H1 (cell line): ENCODE data around the gene CERCAM. TPM values are rescaled to one million over a fixed set of nuclear protein-coding genes. Genes with fewer than 3 reads are reported as not detected.
A peak's percentile ranks its signal among the peaks of the same experiment; 100 is the strongest.

Experiments used
- CTCF ChIA-PET: fragments of 300-600 bp; sonication (Branson Sonifier 250); formaldehyde crosslinking; loops from one replicate; lab custom pipeline; 2021; ENCODE audit not compliant: partially characterized antibody; lab: Charles Lee
- POLR2A ChIA-PET: fragments of 300-600 bp; sonication (Branson Sonifier 250); formaldehyde crosslinking; loops from one replicate; lab custom pipeline; 2021; ENCODE audit warnings: inconsistent platforms; ENCODE audit not compliant: partially characterized antibody; lab: Charles Lee
- DNase-seq, 2 experiments: peaks; one replicate each; pipeline versions ENCODE4 v3.0.0 to v3.0.0-alpha.2; 2010 to 2022; ENCODE audit warnings: low spot score in 2 of 2, low read depth in 1 of 2, mixed read lengths in 1 of 2
- FAIRE-seq: peaks from 2 replicates; lab custom pipeline; 2011; peaks lifted over from hg19 to GRCh38; lab: Jason Lieb, UNC
- H2AFZ ChIP-seq: 2 replicates; pipeline ENCODE4 v1.8.1; 2012; ENCODE audit warnings: low read length, inconsistent platforms
- H2AK5ac ChIP-seq: 2 replicates; pipeline ENCODE4 v1.6.1; 2013; ENCODE audit warnings: low read depth, low read length
- H2BK120ac ChIP-seq: replicated peaks from 2 replicates; pipeline ENCODE3; 2013; ENCODE audit warnings: low read depth, low read length, inconsistent platforms
- H2BK12ac ChIP-seq: 2 replicates; pipeline ENCODE4 v1.6.1; 2013; ENCODE audit warnings: low read depth, low read length
- H2BK15ac ChIP-seq: 2 replicates; pipeline ENCODE4 v1.6.1; 2013; ENCODE audit warnings: low read length
- H2BK20ac ChIP-seq: 2 replicates; pipeline ENCODE4 v1.6.1; 2013; ENCODE audit warnings: low read length
- H2BK5ac ChIP-seq: 2 replicates; pipeline ENCODE4 v1.6.1; 2013; ENCODE audit warnings: low read depth, low read length
- H3K14ac ChIP-seq: 2 replicates; pipeline ENCODE4 v1.6.1; 2013; ENCODE audit warnings: inconsistent platforms; ENCODE audit not compliant: insufficient read length
- H3K18ac ChIP-seq: 2 replicates; pipeline ENCODE4 v1.6.1; 2013; ENCODE audit warnings: low read length; ENCODE audit errors: extremely low read depth
- H3K23ac ChIP-seq: 2 replicates; pipeline ENCODE4 v1.6.1; 2013; ENCODE audit warnings: inconsistent platforms; ENCODE audit not compliant: insufficient read length
- H3K23me2 ChIP-seq: 2 replicates; pipeline ENCODE4 v1.6.1; 2013; ENCODE audit warnings: low read depth, low read length
- H3K27ac ChIP-seq: 2 replicates; pipeline ENCODE4 v1.6.1; 2011; ENCODE audit warnings: low read depth, low read length, inconsistent platforms
- H3K27me3 ChIP-seq, 4 experiments: replicated peaks in 1 of 4; 1 replicate in 1 of 4; 2 replicates in 3 of 4; pipeline versions ENCODE4 v1.6.1 to v1.8.1; 2011 to 2013; ENCODE audit warnings: low read length in 3 of 4, mild to moderate bottlenecking in 3 of 4, inconsistent platforms in 2 of 4, mixed read lengths in 2 of 4, moderate library complexity in 1 of 4; ENCODE audit not compliant: control insufficient read depth in 3 of 4, insufficient read depth in 3 of 4; ENCODE audit errors: extremely low read depth in 1 of 4
- H3K36me3 ChIP-seq, 4 experiments: 2 replicates each; pipeline versions ENCODE4 v1.6.1 to v1.8.1; 2011 to 2013; ENCODE audit warnings: mild to moderate bottlenecking in 4 of 4, low read length in 3 of 4, moderate library complexity in 2 of 4, control low read depth in 1 of 4, inconsistent platforms in 1 of 4; ENCODE audit not compliant: insufficient read depth in 4 of 4, control insufficient read depth in 2 of 4
- H3K4ac ChIP-seq: replicated peaks from 2 replicates; pipeline ENCODE3; 2013; ENCODE audit warnings: low read length, low read depth, mixed read lengths, inconsistent platforms; ENCODE audit not compliant: insufficient read length
- H3K4me1 ChIP-seq, 4 experiments: replicated peaks in 1 of 4; 1 replicate in 1 of 4; 2 replicates in 3 of 4; pipeline versions ENCODE4 v1.6.1 to v1.8.1; 2011 to 2013; ENCODE audit warnings: low read length in 3 of 4, inconsistent platforms in 2 of 4, mixed read lengths in 1 of 4; ENCODE audit not compliant: insufficient read depth in 4 of 4, control insufficient read depth in 3 of 4
- H3K4me2 ChIP-seq, 2 experiments: 2 replicates each; pipeline versions ENCODE4 v1.6.1 to v1.8.1; 2011 to 2013; ENCODE audit warnings: low read depth in 2 of 2, low read length in 2 of 2, control low read depth in 1 of 2, inconsistent platforms in 1 of 2, mild to moderate bottlenecking in 1 of 2; ENCODE audit not compliant: insufficient read depth in 1 of 2
- H3K4me3 ChIP-seq, 4 experiments: fragments of 200-600, 300-600 bp in 1 of 4; sonication (generic), shearing (Covaris generic), sonication (Bioruptor Twin) in 1 of 4; 2 replicates each; pipeline versions ENCODE4 v1.5.1 to v1.8.1; 2011 to 2016; ENCODE audit warnings: low read length in 4 of 4, low read depth in 3 of 4, control low read depth in 2 of 4, inconsistent platforms in 2 of 4, mild to moderate bottlenecking in 2 of 4, mixed read lengths in 1 of 4, moderate library complexity in 1 of 4; ENCODE audit not compliant: insufficient read depth in 2 of 4; ENCODE audit errors: extremely low read depth in 1 of 4
- H3K56ac ChIP-seq: replicated peaks from 2 replicates; pipeline ENCODE3; 2013; ENCODE audit warnings: low read depth, mild to moderate bottlenecking, mixed read lengths, low read length, inconsistent platforms; ENCODE audit not compliant: insufficient read length
- H3K79me1 ChIP-seq: 2 replicates; pipeline ENCODE4 v1.6.1; 2013; ENCODE audit warnings: low read depth, low read length, control low read depth
- H3K79me2 ChIP-seq, 2 experiments: 2 replicates each; pipeline versions ENCODE4 v1.6.1 to v1.8.1; 2012 to 2013; ENCODE audit warnings: low read length in 2 of 2, mild to moderate bottlenecking in 2 of 2, inconsistent platforms in 1 of 2; ENCODE audit not compliant: insufficient read depth in 2 of 2, control insufficient read depth in 1 of 2
- H3K9ac ChIP-seq, 4 experiments: replicated peaks in 1 of 4; 1 replicate in 1 of 4; 2 replicates in 3 of 4; pipeline versions ENCODE4 v1.6.1 to v1.8.1; 2011 to 2013; ENCODE audit warnings: low read depth in 3 of 4, low read length in 3 of 4, control low read depth in 2 of 4, mild to moderate bottlenecking in 2 of 4, moderate library complexity in 2 of 4, inconsistent platforms in 1 of 4; ENCODE audit errors: extremely low read depth in 1 of 4
- H3K9me3 ChIP-seq, 2 experiments: 2 replicates each; pipeline versions ENCODE4 v1.6.1 to v1.8.1; 2012 to 2013; ENCODE audit warnings: mild to moderate bottlenecking in 2 of 2, moderate library complexity in 2 of 2, control low read depth in 1 of 2, inconsistent platforms in 1 of 2, low read depth in 1 of 2, low read length in 1 of 2, mixed read lengths in 1 of 2; ENCODE audit not compliant: insufficient read depth in 2 of 2
- H4K20me1 ChIP-seq, 2 experiments: replicated peaks in 1 of 2; 2 replicates each; pipeline versions ENCODE3 to v1.8.1; 2011 to 2013; ENCODE audit warnings: inconsistent platforms in 2 of 2, low read length in 2 of 2, mild to moderate bottlenecking in 1 of 2; ENCODE audit not compliant: insufficient read depth in 2 of 2, control insufficient read depth in 1 of 2
- H4K5ac ChIP-seq: 2 replicates; pipeline ENCODE4 v1.6.1; 2013; ENCODE audit warnings: low read length, low read depth, mixed read lengths, inconsistent platforms; ENCODE audit not compliant: insufficient read length
- H4K8ac ChIP-seq: 2 replicates; pipeline ENCODE4 v1.8.0; 2013; ENCODE audit warnings: mild to moderate bottlenecking, moderate library complexity, low read length, inconsistent platforms; ENCODE audit not compliant: insufficient read depth; ENCODE audit errors: extremely low read depth
- H4K91ac ChIP-seq: replicated peaks from 2 replicates; pipeline ENCODE3; 2013; ENCODE audit warnings: low read length, mixed read lengths, inconsistent platforms; ENCODE audit not compliant: insufficient read length
- ATF2 ChIP-seq: IDR thresholded peaks from 2 replicates; pipeline ENCODE4 v1.6.1; 2012; ENCODE audit warnings: low read length, inconsistent platforms
- ATF3 ChIP-seq: IDR thresholded peaks from 2 replicates; pipeline ENCODE4 v1.6.1; 2011; ENCODE audit warnings: low read depth, mild to moderate bottlenecking, low read length; ENCODE audit not compliant: insufficient read depth
- CHD2 ChIP-seq: IDR thresholded peaks from 2 replicates; pipeline ENCODE4 v1.6.1; 2012; ENCODE audit warnings: low read length, improper control_type of control experiment
- EP300 ChIP-seq, 2 experiments: IDR thresholded peaks; 1 replicate in 1 of 2; 2 replicates in 1 of 2; pipeline ENCODE4 v1.6.1; 2011 to 2012; ENCODE audit warnings: low read depth in 2 of 2, low read length in 2 of 2, mild to moderate bottlenecking in 2 of 2, borderline replicate concordance in 1 of 2, inconsistent platforms in 1 of 2, moderate library complexity in 1 of 2
- FOSL1 ChIP-seq: IDR thresholded peaks from 2 replicates; pipeline ENCODE4 v1.6.1; 2011; ENCODE audit warnings: mild to moderate bottlenecking, low read depth, low read length, moderate library complexity; ENCODE audit not compliant: insufficient read depth
- JUND ChIP-seq: IDR thresholded peaks from 2 replicates; pipeline ENCODE4 v1.6.1; 2011; ENCODE audit warnings: mild to moderate bottlenecking, improper control_type of control experiment, low read length
- MAFK ChIP-seq: IDR thresholded peaks from 2 replicates; pipeline ENCODE4 v1.6.1; 2012; ENCODE audit warnings: low read depth, mild to moderate bottlenecking, improper control_type of control experiment, low read length
- MAX ChIP-seq: IDR thresholded peaks from 2 replicates; pipeline ENCODE4 v1.6.1; 2012; ENCODE audit warnings: inconsistent platforms
- POLR2AphosphoS5 ChIP-seq: IDR thresholded peaks from 2 replicates; pipeline ENCODE4 v1.6.1; 2011; ENCODE audit warnings: low read depth, low read length
- RAD21 ChIP-seq, 2 experiments: IDR thresholded peaks in 1 of 2; conservative IDR thresholded peaks in 1 of 2; 2 replicates each; pipeline ENCODE4 v1.6.1; 2011; ENCODE audit warnings: low read depth in 2 of 2, low read length in 2 of 2, improper control_type of control experiment in 1 of 2, inconsistent platforms in 1 of 2, mild to moderate bottlenecking in 1 of 2, moderate library complexity in 1 of 2
- TAF1 ChIP-seq: IDR thresholded peaks from 2 replicates; pipeline ENCODE4 v1.6.1; 2011; ENCODE audit warnings: mild to moderate bottlenecking, low read depth, low read length
- WGBS, 2 experiments: shearing (Covaris generic) in 1 of 2; methylation state at CpG; one replicate each; pipeline versions ENCODE4 v1.1.6 to v1.1.7; 2013 to 2015; ENCODE audit warnings: low lambda C conversion rate in 2 of 2, mixed read lengths in 2 of 2, inconsistent platforms in 1 of 2, low coverage in 1 of 2, missing lambda C conversion rate in 1 of 2; ENCODE audit not compliant: insufficient replicate concordance in 2 of 2, insufficient coverage in 1 of 2, insufficient read length in 1 of 2; ENCODE audit errors: extremely low coverage in 1 of 2, missing lambda C conversion rate in 1 of 2; 5-methylcytosine and 5-hydroxymethylcytosine counted together
- polyA plus RNA-seq, 7 experiments: library from polyadenylated mRNA; depleted of rRNA in 3 of 7; stranded (reverse) in 5 of 7; unstranded in 2 of 7; fragments of >200 nt in 5 of 7; fragments of 200-250 nt in 2 of 7; gene quantifications; 1 replicate in 5 of 7; 2 replicates in 1 of 7; 4 replicates in 1 of 7; pipeline versions ENCODE4 v1.2.1 to v1.2.3, GENCODE V29; 2011 to 2013; ENCODE audit warnings: missing spikeins in 2 of 7, mixed read lengths in 2 of 7
- total RNA-seq: library from RNA; stranded (reverse); fragmentation: NEBNext Ultra II Directional; extraction: Animal tissue kit (Norgen Biotek cat#: 25700); gene quantifications from 2 replicates; pipeline ENCODE4 v1.2.1, GENCODE V29; 2021

Gene CERCAM
- total and polyA plus RNA-seq, 2 of the 8 experiments (the other 6 are each of a cell fraction or from before 2014, with no cell fraction given), result 3.1 to 5.2 TPM

GRCh38 chr9:128415281-128415680 is 5.4 kb upstream of the CERCAM start:
- POLR2A ChIA-PET, result no interaction called here
- Histone ChIP-seq H3K4me2 (no peak overlapping the region), H2BK15ac (no peak overlapping the region), H3K23me2 (no peaks in the 10 kb centered on the region; the same call in 1 of the 2 replicates), H3K4me3 (no peak overlapping the region), H3K9me3 (peaks cover 0 to 3% of the 10 kb centered on the region in 2 experiments; a peak in 1 of 4 replicates), H3K4ac (no peak overlapping the region), H2BK120ac (no peak overlapping the region), H4K8ac (no peak overlapping the region), H3K79me2 (no peaks in the 10 kb centered on the region), H3K9ac (no peak overlapping the region), H3K14ac (no peak overlapping the region), H4K5ac (no peak overlapping the region), H3K27ac (no peak overlapping the region), H3K56ac (no peak overlapping the region), H3K36me3 (no peaks in the 10 kb centered on the region), H2BK12ac (no peak overlapping the region), H2AFZ (no peak overlapping the region), H3K79me1 (no peaks in the 10 kb centered on the region), H2BK5ac (no peak overlapping the region), H2AK5ac (no peak overlapping the region; the same call in 1 of the 2 replicates), H3K4me1 (peaks cover 3 to 24% (median 7%) of the 10 kb centered on the region in 4 experiments; a peak in 6 of 7 replicates), H3K23ac (no peak overlapping the region), H4K91ac (peak overlapping the region; percentile 25), H3K18ac (no peak overlapping the region), H2BK20ac (no peak overlapping the region), H3K27me3 (peaks cover 17 to 55% (median 44%) of the 10 kb centered on the region in 4 experiments), H4K20me1 (no peaks in the 10 kb centered on the region)
- CTCF ChIA-PET, result interaction anchor here (0.6 to 15.7 kb wide), 11 partner anchors 9 to 1510 kb away, joined by 3 to 544 read pairs (median 3); partner anchors contain the start of gene URM1
- 100% methylated on average over 2 of the region's 2 CpGs; no CpG with 5 or more reads in 1 of the 2 experiments for WGBS, 2 experiments
- FAIRE-seq (no peak), DNase-seq (no peak)
- TF ChIP-seq ATF2 (no peak), POLR2AphosphoS5 (no peak), ATF3 (no peak), MAX (no peak), CHD2 (no peak), RAD21 (IDR thresholded peaks at IDR 0.05 in 1 of 2, conservative IDR thresholded peaks at IDR 0.05 in 1 of 2; ENCODE audit: low read depth in 2 of 2, low read length in 2 of 2) (no peak), EP300 (IDR thresholded peaks at IDR 0.05; ENCODE audit: borderline replicate concordance in 1 of 2, low read depth in 2 of 2, low read length in 2 of 2) (no peak), MAFK (no peak), JUND (no peak), TAF1 (no peak), FOSL1 (no peak)
